OCI-LY1 (cell line): ENCODE measurements around the gene AQP7.

Experiments used
- H2AFZ ChIP-seq: fragments of 200-600 bp; sonication (generic), shearing (Covaris generic); 2 replicates; pipeline ENCODE4 v1.6.0; 2014; ENCODE audit warnings: antibody characterized with exemption, mild to moderate bottlenecking, low read length
- H3F3A ChIP-seq: fragments of 200-600 bp; sonication (generic), shearing (Covaris generic); 2 replicates; pipeline ENCODE4 v1.6.0; 2014; ENCODE audit warnings: mild to moderate bottlenecking, antibody characterized with exemption, low read length, moderate library complexity; ENCODE audit not compliant: insufficient read depth
- H3K27ac ChIP-seq: fragments of 200-600 bp; sonication (generic); 2 replicates; pipeline ENCODE4 v1.5.1; 2014; ENCODE audit warnings: low read length, mixed run types, mild to moderate bottlenecking, low read depth; ENCODE audit not compliant: poor library complexity, severe bottlenecking
- H3K27me3 ChIP-seq: fragments of 200-600 bp; sonication (generic); 2 replicates; pipeline ENCODE4 v1.6.0; 2014; ENCODE audit warnings: antibody characterized with exemption, mild to moderate bottlenecking, low read length, moderate library complexity; ENCODE audit not compliant: insufficient read depth
- H3K36me3 ChIP-seq: fragments of 200-600 bp; sonication (generic); 2 replicates; pipeline ENCODE4 v1.6.1; 2014; ENCODE audit warnings: mild to moderate bottlenecking, antibody characterized with exemption, low read length, moderate library complexity, mixed read lengths; ENCODE audit not compliant: insufficient read depth
- H3K4me1 ChIP-seq: fragments of 200-600 bp; sonication (generic); 2 replicates; pipeline ENCODE4 v1.5.1; 2014; ENCODE audit warnings: mild to moderate bottlenecking, low read length, moderate library complexity; ENCODE audit not compliant: insufficient read depth, severe bottlenecking
- H3K4me2 ChIP-seq: fragments of 200-600 bp; sonication (generic), shearing (Covaris generic); 2 replicates; pipeline ENCODE4 v1.6.1; 2014; ENCODE audit warnings: low read length
- H3K4me3 ChIP-seq: fragments of 200-600 bp; sonication (generic); 2 replicates; pipeline ENCODE4 v1.5.1; 2014; ENCODE audit warnings: low read length, low read depth, mild to moderate bottlenecking, mixed read lengths; ENCODE audit not compliant: poor library complexity, severe bottlenecking
- H3K79me2 ChIP-seq: fragments of 200-600 bp; shearing (Covaris generic); 2 replicates; pipeline ENCODE4 v1.6.1; 2016; ENCODE audit warnings: mixed run types, low read length, mixed read lengths; ENCODE audit not compliant: insufficient read depth
- H3K9ac ChIP-seq: fragments of 200-600 bp; sonication (generic), shearing (Covaris generic); 2 replicates; pipeline ENCODE4 v1.6.1; 2014; ENCODE audit warnings: mild to moderate bottlenecking, low read length, mixed read lengths
- H3K9me2 ChIP-seq: fragments of 200-600 bp; sonication (generic), shearing (Covaris generic); 2 replicates; pipeline ENCODE4 v1.6.1; 2014; ENCODE audit warnings: low read depth, mild to moderate bottlenecking, low read length, mixed read lengths
- H3K9me3 ChIP-seq: fragments of 200-600 bp; shearing (Covaris generic); 2 replicates; pipeline ENCODE4 v1.6.1; 2014; ENCODE audit warnings: low read length, mixed read lengths
- H4K20me1 ChIP-seq: fragments of 200-600 bp; sonication (generic), shearing (Covaris generic); 2 replicates; pipeline ENCODE4 v1.6.0; 2016; ENCODE audit warnings: mild to moderate bottlenecking, low read length; ENCODE audit not compliant: insufficient read depth
- CTCF ChIP-seq: fragments of 200-600 bp; sonication (generic), shearing (Covaris generic); IDR thresholded peaks from 2 replicates; pipeline ENCODE4 v1.5.1; 2017; ENCODE audit warnings: mild to moderate bottlenecking, antibody characterized with exemption, low read length, moderate library complexity, mixed read lengths
- EZH2 ChIP-seq: fragments of 200-600 bp; sonication (generic), shearing (Covaris generic); IDR thresholded peaks from 2 replicates; pipeline ENCODE4 v1.8.0; 2017; ENCODE audit warnings: borderline replicate concordance, mixed run types, mild to moderate bottlenecking, antibody characterized with exemption, low read length, moderate library complexity, mixed read lengths

AQP7 gene

DNA sequence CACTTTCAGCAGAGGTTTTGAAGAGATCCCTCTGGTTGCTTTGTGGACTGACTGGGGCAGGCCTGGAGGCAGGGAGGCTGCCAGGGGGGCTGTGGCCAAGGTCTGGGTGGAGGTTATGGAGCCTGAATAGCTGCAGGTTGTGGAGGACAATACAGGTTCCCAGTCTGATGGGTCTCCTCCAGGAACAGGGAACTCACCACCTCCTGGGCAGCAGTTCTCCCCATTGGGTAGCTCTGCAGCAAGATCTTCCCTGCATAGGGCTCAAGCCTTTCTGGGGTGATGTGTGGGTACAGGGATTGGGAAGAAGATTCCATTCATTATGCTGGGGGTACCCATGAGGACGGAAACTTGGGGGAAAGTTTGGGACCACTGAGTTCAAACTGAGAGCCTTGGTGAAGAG is 38.2 kb upstream of the AQP7 start:
- no peak overlapping the region for H3K4me3 ChIP-seq
- no peak overlapping the region for H3K9ac ChIP-seq
- H3K27me3 ChIP-seq, result peaks cover 5% of the 10 kb centered on the region; the same call in 1 of the 2 replicates
- TF ChIP-seq EZH2 (no peak), CTCF (no peak)
- H3K79me2 ChIP-seq, result no peaks in the 10 kb centered on the region
- peaks cover 2% of the 10 kb centered on the region for H3K4me1 ChIP-seq
- H3K9me3 ChIP-seq, result no peaks in the 10 kb centered on the region
- no peak overlapping the region for H3K27ac ChIP-seq
- no peak overlapping the region for H3K4me2 ChIP-seq
- no peaks in the 10 kb centered on the region for H3K36me3 ChIP-seq
- no peaks in the 10 kb centered on the region for H4K20me1 ChIP-seq
- H3K9me2 ChIP-seq, result no peaks in the 10 kb centered on the region
- H2AFZ ChIP-seq, result no peak overlapping the region
- H3F3A ChIP-seq, result no peaks in the 10 kb centered on the region

DNA sequence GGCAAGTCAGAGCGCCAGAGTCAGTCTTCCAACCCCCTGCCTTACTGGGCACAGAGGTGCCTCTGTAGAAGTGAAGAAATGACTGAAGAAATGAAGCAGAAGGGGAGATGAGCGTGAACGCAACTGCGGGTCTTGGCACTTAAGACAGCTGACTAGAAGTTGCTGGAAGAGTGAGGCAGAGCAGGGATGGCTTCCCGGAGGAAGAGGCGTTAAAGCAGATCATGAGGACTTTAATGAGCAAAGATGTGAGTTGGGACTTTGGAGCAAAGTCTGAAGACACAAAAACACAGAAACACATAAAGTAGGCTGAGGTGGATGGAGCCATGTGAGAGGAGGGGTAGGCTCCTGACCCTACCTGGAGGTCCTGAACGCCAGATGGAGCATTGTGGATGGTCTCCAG is 37.8 kb upstream of the AQP7 start:
- Histone ChIP-seq H4K20me1 (no peaks in the 10 kb centered on the region), H3K79me2 (no peaks in the 10 kb centered on the region), H3K9me2 (no peaks in the 10 kb centered on the region), H3K27ac (no peak overlapping the region), H3K9me3 (no peaks in the 10 kb centered on the region), H3K36me3 (no peaks in the 10 kb centered on the region), H2AFZ (no peak overlapping the region), H3K4me1 (no peaks in the 10 kb centered on the region), H3K9ac (no peak overlapping the region), H3K4me3 (no peak overlapping the region), H3F3A (no peaks in the 10 kb centered on the region), H3K27me3 (peaks cover 5% of the 10 kb centered on the region; the same call in 1 of the 2 replicates), H3K4me2 (no peak overlapping the region)
- TF ChIP-seq EZH2 (no peak), CTCF (no peak)

- H3K4me3 ChIP-seq, result no peak overlapping the region
- no peaks in the 10 kb centered on the region for H3K36me3 ChIP-seq
- no peak overlapping the region for H3K4me2 ChIP-seq
- H4K20me1 ChIP-seq, result no peaks in the 10 kb centered on the region
- peaks cover 5% of the 10 kb centered on the region; the same call in 1 of the 2 replicates for H3K27me3 ChIP-seq
- no peaks in the 10 kb centered on the region for H3F3A ChIP-seq
- no peaks in the 10 kb centered on the region for H3K4me1 ChIP-seq
- H2AFZ ChIP-seq, result no peak overlapping the region
- H3K9ac ChIP-seq, result no peak overlapping the region
- H3K9me3 ChIP-seq, result no peaks in the 10 kb centered on the region
- TF ChIP-seq EZH2 (no peak), CTCF (no peak)
- H3K9me2 ChIP-seq, result no peaks in the 10 kb centered on the region
- no peaks in the 10 kb centered on the region for H3K79me2 ChIP-seq
- no peak overlapping the region for H3K27ac ChIP-seq
Observed at GRCh38 chr9:33439731-33440130, 37.4 kb upstream of the AQP7 start.
